Lung (tissue), 12 donors: ENCODE results near the gene MRPL2. TPM values are rescaled to one million over a fixed set of nuclear protein-coding genes. Genes with fewer than 3 reads are reported as not detected.

Experiments used
- ATAC-seq: fragments of 200-7000 bp; cut with Tn5 transposase; one replicate; pipeline ENCODE4 v1.9.1; 2020; ENCODE audit warnings: moderate number of reproducible peaks; ENCODE audit not compliant: insufficient read depth, low FRiP score
- DNase-seq, 3 donors: peaks; one replicate each; pipeline ENCODE4 v3.0.0-alpha.2; 2013 to 2017
- H3K27ac ChIP-seq, 2 donors: one replicate each; pipeline ENCODE4 v1.5.1; 2013; ENCODE audit warnings: mild to moderate bottlenecking in 2 of 2, moderate library complexity in 2 of 2, control low read depth in 1 of 2, inconsistent platforms in 1 of 2, low read depth in 1 of 2, low read length in 1 of 2
- H3K27me3 ChIP-seq, 3 donors: one replicate each; pipeline ENCODE4 v1.5.1; 2013; ENCODE audit warnings: low read length in 2 of 3; ENCODE audit not compliant: control insufficient read depth in 3 of 3, insufficient read depth in 3 of 3
- H3K36me3 ChIP-seq, 4 donors: one replicate each; pipeline ENCODE4 v1.5.1; 2013; ENCODE audit warnings: low read length in 4 of 4, mild to moderate bottlenecking in 1 of 4, moderate library complexity in 1 of 4; ENCODE audit not compliant: control insufficient read depth in 4 of 4, insufficient read depth in 4 of 4
- H3K4me1 ChIP-seq, 5 donors: one replicate each; pipeline ENCODE4 v1.5.1; 2013; ENCODE audit warnings: low read length in 5 of 5, mild to moderate bottlenecking in 2 of 5, moderate library complexity in 1 of 5; ENCODE audit not compliant: control insufficient read depth in 5 of 5, insufficient read depth in 5 of 5
- H3K4me3 ChIP-seq: one replicate; pipeline ENCODE4 v1.5.1; 2013; ENCODE audit warnings: mild to moderate bottlenecking, control low read depth, moderate library complexity
- H3K9ac ChIP-seq, 2 donors: one replicate each; pipeline ENCODE4 v1.5.1; 2013; ENCODE audit warnings: low read length in 2 of 2, control low read depth in 1 of 2; ENCODE audit not compliant: insufficient read depth in 1 of 2
- H3K9me3 ChIP-seq, 4 donors: one replicate each; pipeline ENCODE4 v1.5.1; 2013; ENCODE audit warnings: low read length in 3 of 4, mild to moderate bottlenecking in 1 of 4, moderate library complexity in 1 of 4; ENCODE audit not compliant: control insufficient read depth in 4 of 4, insufficient read depth in 3 of 4
- WGBS, 2 donors: extraction: QIAGEN DNeasy Blood & Tissue Kit; methylation state at CpG; one replicate each; pipeline ENCODE4 v1.1.7; 2013; 5-methylcytosine and 5-hydroxymethylcytosine counted together
- polyA plus RNA-seq, 2 donors: library from polyadenylated mRNA; stranded (reverse); fragments of 200-250 nt; gene quantifications; one replicate each; pipeline ENCODE4 v1.2.1, GENCODE V29; 2013
- total RNA-seq, 2 donors: library from RNA; depleted of rRNA in 1 of 2; stranded (reverse); fragments of >200 nt in 1 of 2; gene quantifications; one replicate each; pipeline ENCODE4 v1.2.1, GENCODE V29; 2014 to 2021
- TF ChIP-seq, protein P1 (sequence below): IDR thresholded peaks from 2 replicates; pipeline ENCODE4 v1.5.1; 2012; ENCODE audit warnings: mild to moderate bottlenecking; ENCODE audit errors: control extremely low read depth, extremely low read depth
- donor health status: control.
- donor health status: control.
- donor health status: Bipolar disorder and iron deficiency.
- donor health status: healthy.
- donor health status: DM: yes; HTN: yes; CAD: no.

The MRPL2 gene
- total and polyA plus RNA-seq, 4 donors: 11.5 to 84.0 (median 46.1) TPM

DNA sequence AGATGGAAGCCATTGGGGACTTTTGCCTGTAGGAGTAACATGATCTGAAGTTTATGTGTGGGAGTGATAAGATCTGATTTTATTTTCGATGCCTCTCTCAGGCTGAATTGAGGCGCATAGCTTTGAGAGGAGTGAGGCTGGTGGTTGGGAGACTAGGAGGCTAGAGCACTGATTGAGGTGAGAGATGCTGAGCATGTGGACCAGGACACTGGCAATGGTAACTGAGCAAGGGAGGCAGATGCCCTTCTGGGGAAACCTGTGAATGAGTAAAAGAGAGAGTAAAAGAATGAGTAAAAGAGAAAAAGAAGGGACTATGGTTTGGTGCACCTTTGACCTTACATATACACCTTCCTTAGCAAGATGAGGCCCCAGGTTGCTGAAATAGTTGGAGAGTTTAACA, 34.8 kb downstream of the MRPL2 start:
- ATAC-seq: no peak
- Histone ChIP-seq H3K27ac (no peak overlapping the region), H3K9ac (peak overlapping the region in 1 of 2 donors; percentile 7), H3K4me1 (peaks cover 0 to 14% (median 9%) of the 10 kb centered on the region in 5 donors), H3K36me3 (peaks cover 18 to 46% (median 34%) of the 10 kb centered on the region in 4 donors), H3K9me3 (no peaks in the 10 kb centered on the region), H3K4me3 (no peak overlapping the region), H3K27me3 (no peaks in the 10 kb centered on the region)
- TF ChIP-seq, protein P1, sequence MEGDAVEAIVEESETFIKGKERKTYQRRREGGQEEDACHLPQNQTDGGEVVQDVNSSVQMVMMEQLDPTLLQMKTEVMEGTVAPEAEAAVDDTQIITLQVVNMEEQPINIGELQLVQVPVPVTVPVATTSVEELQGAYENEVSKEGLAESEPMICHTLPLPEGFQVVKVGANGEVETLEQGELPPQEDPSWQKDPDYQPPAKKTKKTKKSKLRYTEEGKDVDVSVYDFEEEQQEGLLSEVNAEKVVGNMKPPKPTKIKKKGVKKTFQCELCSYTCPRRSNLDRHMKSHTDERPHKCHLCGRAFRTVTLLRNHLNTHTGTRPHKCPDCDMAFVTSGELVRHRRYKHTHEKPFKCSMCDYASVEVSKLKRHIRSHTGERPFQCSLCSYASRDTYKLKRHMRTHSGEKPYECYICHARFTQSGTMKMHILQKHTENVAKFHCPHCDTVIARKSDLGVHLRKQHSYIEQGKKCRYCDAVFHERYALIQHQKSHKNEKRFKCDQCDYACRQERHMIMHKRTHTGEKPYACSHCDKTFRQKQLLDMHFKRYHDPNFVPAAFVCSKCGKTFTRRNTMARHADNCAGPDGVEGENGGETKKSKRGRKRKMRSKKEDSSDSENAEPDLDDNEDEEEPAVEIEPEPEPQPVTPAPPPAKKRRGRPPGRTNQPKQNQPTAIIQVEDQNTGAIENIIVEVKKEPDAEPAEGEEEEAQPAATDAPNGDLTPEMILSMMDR: no peak
- 91 to 100% methylated on average over 2 of the region's 2 CpGs for WGBS, 2 donors
- no peak for DNase-seq

DNA sequence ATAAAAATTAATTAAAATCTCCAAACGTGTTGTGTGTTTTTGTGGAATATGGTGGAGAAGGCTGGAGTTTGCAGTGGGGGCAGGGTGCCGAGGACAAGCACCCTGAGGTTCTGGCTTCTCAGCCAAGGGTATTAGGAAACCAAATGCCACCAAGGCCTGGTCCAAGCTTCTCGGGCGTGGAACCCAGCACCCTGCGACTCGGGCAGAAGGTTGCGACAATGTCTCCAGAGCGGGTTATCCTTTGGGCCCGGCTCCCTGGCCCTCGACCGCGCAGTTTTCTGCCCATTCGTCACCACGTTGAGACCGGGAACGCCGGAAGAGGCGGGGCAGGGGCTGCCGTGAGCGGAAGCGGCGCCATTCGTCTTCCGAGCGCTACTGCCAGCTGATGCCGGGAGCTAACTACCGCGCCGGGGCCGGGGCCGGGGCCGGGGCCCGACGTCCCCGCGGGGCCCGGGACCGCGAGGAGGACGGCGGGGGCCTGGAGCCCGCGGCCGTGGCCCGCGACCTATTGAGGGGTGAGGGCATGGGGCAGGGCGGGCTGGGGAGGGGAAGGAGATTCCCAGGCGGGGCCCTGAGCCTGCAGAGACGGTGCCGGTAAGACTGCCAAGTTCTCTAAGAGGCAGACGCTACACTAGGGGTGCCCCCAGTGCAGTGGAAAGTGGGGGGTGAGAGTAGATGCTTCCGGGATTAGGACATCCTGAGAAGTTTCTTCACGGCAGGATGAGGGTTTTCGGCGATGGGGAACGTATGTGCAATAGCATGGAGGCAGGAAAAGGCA, 37.8 kb downstream of the MRPL2 start, which contains the start of gene RRP36:
Gene RRP36 (plus strand): TSS at position 354 of the 778 bp plus-strand sequence. CDS start 32 bp downstream, at position 386.
- no peaks in the 10 kb centered on the region for H3K27me3 ChIP-seq
- H3K4me3 ChIP-seq: peak within 1 kb of the TSS; percentile 94
- WGBS, 2 donors: 0 to 1% methylated on average over 56 of the region's 56 CpGs
- H3K9ac ChIP-seq: peak within 1 kb of the TSS in 1 of 2 donors; percentile 23
- TF ChIP-seq, protein P1: no peak
- peak; percentile 96 for ATAC-seq
- H3K36me3 ChIP-seq: peaks cover 21 to 45% (median 29%) of the 10 kb centered on the region in 4 donors
- peak within 1 kb of the TSS; percentile 90 to 96 for H3K27ac ChIP-seq
- no peaks in the 10 kb centered on the region for H3K9me3 ChIP-seq
- DNase-seq: peak; percentile 84 to 86 (median 85)
- peaks cover 0 to 16% (median 10%) of the 10 kb centered on the region in 5 donors for H3K4me1 ChIP-seq

DNA sequence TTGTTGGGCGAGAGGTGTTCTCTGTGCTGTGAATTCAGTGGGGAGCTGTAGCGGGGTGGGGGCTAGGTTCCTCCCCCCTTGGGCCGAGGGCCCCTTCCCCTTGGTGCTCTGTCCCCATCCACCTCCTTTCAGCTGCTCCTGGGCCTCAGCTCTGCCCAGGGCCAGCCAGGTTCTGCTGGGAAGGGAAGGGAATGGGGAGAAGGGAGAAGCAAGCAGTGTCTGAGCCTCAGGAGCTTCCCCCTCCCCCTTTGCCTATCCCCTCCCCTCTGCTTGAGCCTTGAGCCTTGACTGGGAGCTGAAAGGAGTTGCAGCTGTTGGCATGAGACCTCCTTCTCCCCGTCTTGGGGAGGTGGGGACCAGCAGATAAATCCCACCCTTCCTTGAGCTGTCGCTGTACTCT, 38.4 kb downstream of the MRPL2 start:
- no peaks in the 10 kb centered on the region for H3K9me3 ChIP-seq
- peak overlapping the region in 1 of 2 donors; percentile 16 for H3K9ac ChIP-seq
- WGBS, 2 donors: 60 to 68% methylated on average over 5 of the region's 5 CpGs
- H3K27ac ChIP-seq: peak overlapping the region; percentile 90 to 96
- no peak overlapping the region for H3K4me3 ChIP-seq
- TF ChIP-seq, protein P1: no peak
- DNase-seq (peak; percentile 56 to 78 (median 74)), ATAC-seq (no peak)
- H3K36me3 ChIP-seq: peaks cover 17 to 42% (median 26%) of the 10 kb centered on the region in 4 donors
- peaks cover 0 to 21% (median 14%) of the 10 kb centered on the region in 5 donors for H3K4me1 ChIP-seq
- H3K27me3 ChIP-seq: no peaks in the 10 kb centered on the region
